ENCODE results near the gene ZNF800. TPM values are rescaled to one million over a fixed set of nuclear protein-coding genes. Genes with fewer than 3 reads are reported as not detected.

Gene ZNF800
- total and polyA plus RNA-seq, 2 of the 8 experiments (the other 6 are each of a cell fraction or from before 2014, with no cell fraction given), result 1.0 to 6.5 TPM

GRCh38 chr7:127337581-127337980, 54.9 kb downstream of the ZNF800 start:
- FAIRE-seq (no peak), DNase-seq (ENCODE audit: low read depth in 1 of 2, low spot score in 2 of 2) (no peak)
- 90% methylated on average over 5 of the region's 5 CpGs; no CpG with 5 or more reads in 1 of the 2 experiments for WGBS, 2 experiments (ENCODE audit: extremely low coverage in 1 of 2, insufficient coverage in 1 of 2, insufficient read length in 1 of 2, insufficient replicate concordance in 2 of 2, low coverage in 1 of 2, low lambda C conversion rate in 2 of 2, missing lambda C conversion rate in 1 of 2)
- CTCF ChIA-PET (ENCODE audit: partially characterized antibody), result interaction anchor here (0.6 to 2.2 kb wide), 3 partner anchors 10 to 534 kb away, joined by 3 to 7 read pairs (median 3); no protein-coding TSS in a partner anchor
- POLR2A ChIA-PET (ENCODE audit: partially characterized antibody), result no interaction called here
- no peak overlapping the region for H4K8ac ChIP-seq (ENCODE audit: extremely low read depth, insufficient read depth, low read length)
- no peak overlapping the region for H2BK5ac ChIP-seq (ENCODE audit: low read depth, low read length)
- no peak overlapping the region for H3K4me2 ChIP-seq (ENCODE audit: insufficient read depth in 1 of 2, low read depth in 2 of 2, low read length in 2 of 2)
- H3K56ac ChIP-seq (replicated peaks; ENCODE audit: insufficient read length, low read depth, low read length), result no peak overlapping the region
- no peak overlapping the region for H3K23ac ChIP-seq (ENCODE audit: insufficient read length)
- no peak overlapping the region for H3K27ac ChIP-seq (ENCODE audit: low read depth, low read length)
- H3K9me3 ChIP-seq (ENCODE audit: insufficient read depth in 2 of 2, low read depth in 1 of 2, low read length in 1 of 2), result no peaks in the 10 kb centered on the region
- no peak overlapping the region for H2AK5ac ChIP-seq (ENCODE audit: low read depth, low read length)
- no peaks in the 10 kb centered on the region for H3K4me1 ChIP-seq (replicated peaks in 1 of 4; ENCODE audit: control insufficient read depth in 3 of 4, insufficient read depth in 4 of 4, low read length in 3 of 4)
- no peak overlapping the region for H2BK15ac ChIP-seq (ENCODE audit: low read length)
- H4K5ac ChIP-seq (ENCODE audit: insufficient read length, low read depth, low read length), result no peak overlapping the region
- no peaks in the 10 kb centered on the region for H3K27me3 ChIP-seq (replicated peaks in 1 of 4; ENCODE audit: control insufficient read depth in 3 of 4, extremely low read depth in 1 of 4, insufficient read depth in 3 of 4, low read length in 3 of 4)
- no peak overlapping the region for H2BK12ac ChIP-seq (ENCODE audit: low read depth, low read length)
- no peaks in the 10 kb centered on the region for H3K79me2 ChIP-seq (ENCODE audit: control insufficient read depth in 1 of 2, insufficient read depth in 2 of 2, low read length in 2 of 2)
- no peak overlapping the region for H2BK120ac ChIP-seq (replicated peaks; ENCODE audit: low read depth, low read length)
- H3K9ac ChIP-seq (replicated peaks in 1 of 4; ENCODE audit: extremely low read depth in 1 of 4, low read depth in 3 of 4, low read length in 3 of 4), result no peak overlapping the region
- H4K91ac ChIP-seq (replicated peaks; ENCODE audit: insufficient read length, low read length), result no peak overlapping the region
- no peaks in the 10 kb centered on the region for H4K20me1 ChIP-seq (replicated peaks in 1 of 2; ENCODE audit: control insufficient read depth in 1 of 2, insufficient read depth in 2 of 2, low read length in 2 of 2)
- no peaks in the 10 kb centered on the region for H3K23me2 ChIP-seq (ENCODE audit: low read depth, low read length)
- H3K14ac ChIP-seq (ENCODE audit: insufficient read length), result no peak overlapping the region
- no peak overlapping the region for H2AFZ ChIP-seq (ENCODE audit: low read length)
- no peaks in the 10 kb centered on the region for H3K79me1 ChIP-seq (ENCODE audit: low read depth, low read length)
- no peak overlapping the region for H3K18ac ChIP-seq (ENCODE audit: extremely low read depth, low read length)
- no peak overlapping the region for H2BK20ac ChIP-seq (ENCODE audit: low read length)
- H3K4ac ChIP-seq (replicated peaks; ENCODE audit: insufficient read length, low read depth, low read length), result no peak overlapping the region
- H3K36me3 ChIP-seq (ENCODE audit: control insufficient read depth in 2 of 4, insufficient read depth in 4 of 4, low read length in 3 of 4), result no peaks in the 10 kb centered on the region
- no peak overlapping the region for H3K4me3 ChIP-seq (ENCODE audit: extremely low read depth in 1 of 4, insufficient read depth in 2 of 4, low read depth in 3 of 4, low read length in 4 of 4)
